GM19468 (cell line): Measurements from ENCODE around the gene SERBP1.
"Not testable (repeated sequence)": the region's sequence is repeated elsewhere in the genome, so short reads cannot be mapped to it uniquely, and the experiment has no call there.

Experiments used
- ATAC-seq: cut with Tn5 transposase; IDR thresholded peaks from one replicate; pipeline ENCODE4 v1.9.1; 2021; ENCODE audit warnings: mild to moderate bottlenecking, moderate library complexity, moderate number of reproducible peaks; ENCODE audit not compliant: unreplicated experiment; ENCODE audit errors: extremely low read depth

Gene SERBP1

DNA sequence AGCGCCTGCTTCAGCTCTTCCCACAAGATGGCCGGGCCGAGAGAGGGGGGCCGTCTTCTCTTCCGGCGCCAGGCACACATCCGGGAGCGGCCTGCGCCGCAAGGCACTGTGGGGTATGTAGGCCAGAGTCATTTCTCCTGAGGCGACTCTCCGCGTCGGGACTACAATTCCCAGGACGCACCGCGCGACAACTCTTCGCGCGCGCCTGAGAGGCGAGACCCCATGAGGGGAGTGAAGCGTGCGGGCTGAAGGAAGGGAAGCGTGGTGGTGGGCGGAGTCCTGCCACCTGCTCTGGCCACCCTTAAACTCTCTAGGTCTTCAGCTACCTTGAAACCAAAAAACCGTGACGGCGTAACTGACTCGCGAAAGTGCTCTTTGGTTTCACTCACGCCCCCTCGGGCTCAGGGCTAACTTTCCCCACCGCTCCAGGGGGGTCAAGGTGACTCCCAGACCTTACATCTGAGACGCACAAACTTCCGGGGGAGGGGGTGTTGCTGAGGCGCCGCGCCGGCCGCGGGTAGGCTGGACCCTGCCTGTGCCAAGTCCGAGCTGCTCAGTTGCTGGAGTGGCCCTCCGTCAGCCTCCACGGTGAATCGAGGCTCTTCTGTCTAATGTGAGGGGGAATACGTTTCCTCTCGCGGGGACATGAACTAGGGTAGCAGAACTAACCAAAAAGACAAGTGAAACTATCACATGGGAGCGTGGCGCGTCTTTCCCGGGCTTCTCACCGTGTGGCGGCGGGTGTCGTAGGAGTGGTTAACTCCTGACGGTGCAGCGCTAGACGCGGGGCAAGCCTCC is at the start of gene SERBP1:
TSS of gene SERBP1 (minus strand) at position 45 of the 798 bp plus-strand sequence. CDS start 102 bp downstream, outside the sequence.
- peak; percentile 94 for ATAC-seq

DNA sequence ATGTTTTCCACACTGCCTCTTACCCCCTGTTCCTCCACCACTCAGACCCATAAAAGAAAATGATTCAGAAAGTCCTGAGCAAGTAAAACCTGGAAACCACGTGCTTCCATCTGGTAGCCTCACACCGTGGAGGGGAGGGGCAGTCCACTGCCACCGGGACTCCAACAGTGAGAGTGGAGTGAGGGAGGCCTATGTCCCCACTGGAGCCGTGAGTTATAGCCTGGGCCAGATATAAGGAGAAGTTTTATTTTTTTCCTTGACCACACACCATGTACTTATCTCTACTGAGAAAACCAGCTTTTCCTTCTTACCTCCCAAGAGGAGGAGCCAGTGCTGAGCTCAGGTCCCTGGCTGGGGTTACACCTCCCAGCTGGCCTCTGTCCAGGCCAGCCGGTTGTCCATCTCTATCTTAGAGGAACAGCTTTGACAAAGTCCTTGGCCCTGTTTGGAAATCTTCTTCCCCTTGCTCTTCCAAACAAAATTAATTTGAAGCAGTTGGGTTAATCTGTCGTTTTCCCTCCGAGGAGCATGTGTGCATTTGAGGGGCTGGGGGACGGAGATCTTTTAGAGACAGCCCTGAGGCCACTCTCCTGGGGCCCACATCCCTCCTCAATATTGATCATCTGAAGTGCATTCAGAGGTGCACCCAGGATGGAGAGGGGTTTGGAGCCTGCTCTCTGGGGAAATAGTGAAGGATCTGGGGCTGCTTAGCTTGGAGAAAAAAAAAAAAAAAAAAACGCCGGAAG is 49.1 kb upstream of the SERBP1 start:
- no peak for ATAC-seq

DNA sequence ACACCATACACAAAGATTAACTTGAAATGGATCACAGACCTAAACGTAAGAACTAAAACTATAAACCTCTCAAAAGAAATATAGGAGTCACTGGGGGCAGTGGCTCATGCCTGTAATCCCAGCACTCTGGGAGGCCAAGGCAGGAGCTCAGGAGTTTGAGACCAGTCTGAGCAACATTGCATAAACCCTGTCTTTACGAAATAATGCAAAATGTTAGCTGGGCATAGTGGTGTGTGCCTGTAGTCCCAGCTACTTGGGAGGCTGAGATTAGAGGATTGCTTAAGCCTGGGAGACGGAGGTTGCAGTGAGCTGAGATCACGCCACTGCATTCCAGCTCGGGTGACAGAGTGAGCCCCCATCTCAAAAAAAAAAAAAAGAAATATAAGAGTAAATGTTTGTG is 46.7 kb upstream of the SERBP1 start:
- no peak for ATAC-seq

DNA sequence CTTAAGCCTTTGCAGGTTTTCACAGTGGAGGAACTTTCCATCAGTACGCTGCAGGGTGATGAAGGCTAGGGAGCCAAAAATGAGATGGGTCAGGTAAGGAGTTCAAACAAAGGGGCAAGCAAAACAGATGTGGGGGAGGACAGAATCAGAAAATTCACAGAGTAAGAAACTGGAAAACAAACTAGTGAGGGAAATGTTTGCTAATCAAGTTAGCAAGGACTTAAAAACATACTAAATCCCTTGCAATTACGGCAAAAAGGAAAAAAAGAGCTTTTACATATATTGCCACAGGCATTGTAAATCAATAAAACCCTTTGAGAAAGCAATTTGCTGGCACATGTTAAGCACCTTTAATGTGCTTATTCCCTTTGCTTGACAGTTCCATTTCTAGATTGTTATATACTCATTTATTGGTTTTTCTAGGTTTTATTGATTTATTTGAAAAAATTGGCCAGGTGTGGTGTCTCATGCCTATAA is 45.8 kb upstream of the SERBP1 start:
- no peak for ATAC-seq

DNA sequence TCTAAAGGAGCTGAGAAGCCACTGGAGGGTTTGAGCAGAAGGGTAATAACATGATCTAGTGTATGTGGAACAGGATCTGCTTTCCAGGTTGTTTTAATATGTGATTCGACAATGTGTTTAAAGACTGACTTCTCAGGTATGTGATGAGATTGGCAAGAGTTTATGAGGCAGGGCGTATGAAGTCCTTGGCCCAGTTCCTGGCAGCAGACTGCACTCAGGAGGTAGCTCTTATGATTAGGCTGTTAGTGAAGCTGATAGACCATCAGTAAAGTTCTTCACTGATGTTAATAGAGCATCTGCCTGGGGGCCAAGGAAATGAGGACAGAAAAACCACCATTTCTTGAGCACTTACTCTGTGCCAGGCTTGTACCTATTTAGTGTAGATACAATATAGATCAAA is 41.9 kb upstream of the SERBP1 start:
- ATAC-seq, result no peak

DNA sequence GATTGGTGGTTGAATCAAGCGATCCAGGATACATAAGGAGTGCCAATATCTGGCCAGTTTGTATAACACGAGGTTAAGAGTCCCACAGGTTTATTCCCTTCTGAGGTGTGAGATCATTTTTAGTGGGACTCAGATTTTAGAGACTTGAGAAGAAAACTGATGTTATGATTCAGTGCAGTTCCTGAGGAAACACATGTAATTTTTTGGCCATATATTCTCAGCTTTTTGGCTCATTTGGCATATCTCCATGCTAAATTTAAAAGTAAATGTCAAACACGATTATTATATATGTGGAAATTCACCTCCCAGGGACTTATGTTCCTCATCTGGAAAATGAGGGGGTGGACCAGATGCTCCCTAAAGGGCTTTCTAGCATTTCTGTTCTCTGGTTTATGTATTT is 39.2 kb upstream of the SERBP1 start:
- ATAC-seq, result no peak

DNA sequence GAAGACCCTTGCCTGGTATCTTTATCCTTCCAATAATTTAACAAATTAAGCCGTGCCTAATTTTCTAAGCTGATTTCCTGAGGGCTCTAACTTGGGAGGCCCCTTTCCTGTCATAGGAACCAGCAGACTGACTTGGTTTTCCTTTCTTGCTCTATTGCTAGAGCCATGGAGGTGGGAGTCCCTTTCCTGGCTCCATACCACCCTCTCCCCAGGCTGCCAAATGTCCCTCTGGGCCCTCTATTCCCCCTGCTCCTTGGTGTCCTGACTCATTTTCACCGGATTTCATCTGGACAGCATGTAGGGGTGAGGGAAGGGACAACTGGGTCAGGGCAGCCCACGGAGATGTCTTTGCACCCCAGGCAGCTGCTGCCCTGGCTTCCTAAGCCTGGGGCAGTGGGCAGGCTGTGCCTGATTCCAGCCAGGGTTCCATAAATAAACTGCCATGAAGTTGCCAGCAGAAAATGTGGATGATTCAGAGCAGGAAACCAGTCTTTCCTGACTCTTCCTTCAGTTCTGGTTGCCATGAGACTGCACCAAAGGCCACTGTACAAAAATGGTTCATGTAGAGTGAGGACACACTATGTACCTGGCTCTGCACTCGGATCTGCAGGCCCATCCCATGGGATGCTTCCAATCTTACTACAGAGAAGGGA is 38.0 kb upstream of the SERBP1 start:
- ATAC-seq, result no peak

DNA sequence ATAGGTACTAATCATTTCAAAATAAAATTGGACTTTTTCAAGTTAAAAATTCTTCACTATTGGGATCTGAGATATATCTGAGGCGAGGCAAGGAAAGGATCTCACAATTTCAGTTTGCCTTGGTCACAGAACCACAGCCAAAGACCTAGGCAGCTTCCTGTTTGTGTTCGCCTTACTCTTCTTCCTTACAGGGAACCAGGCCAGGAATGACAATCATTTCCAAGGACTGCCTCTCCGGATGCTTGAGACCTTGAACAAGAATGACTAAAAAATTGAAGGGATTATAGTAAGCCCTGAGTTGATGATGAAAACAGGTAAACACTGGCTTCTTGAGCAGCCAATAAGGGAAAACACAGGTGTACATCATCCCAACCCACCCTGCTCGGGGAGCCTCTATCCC is 35.2 kb upstream of the SERBP1 start:
- ATAC-seq, result no peak

DNA sequence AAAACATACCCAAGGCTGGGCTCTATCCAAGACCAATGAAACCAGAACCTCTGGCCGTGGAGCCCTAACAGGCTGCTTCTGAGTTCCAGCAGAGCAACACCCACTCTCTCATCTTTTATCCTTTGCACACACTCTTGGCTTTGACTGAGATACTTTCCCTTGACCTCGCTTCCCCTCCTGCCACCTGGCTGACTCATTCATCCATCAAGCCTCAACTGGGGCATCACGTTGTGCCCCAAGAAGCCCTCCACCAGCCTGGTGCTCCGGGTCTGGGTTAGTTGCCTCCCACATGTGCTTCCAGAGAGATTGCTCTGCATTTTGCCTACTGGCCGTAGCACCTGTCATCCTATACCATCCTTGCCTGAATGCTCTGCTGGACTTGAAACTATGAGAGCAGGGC is 34.5 kb upstream of the SERBP1 start:
- ATAC-seq, result no peak

DNA sequence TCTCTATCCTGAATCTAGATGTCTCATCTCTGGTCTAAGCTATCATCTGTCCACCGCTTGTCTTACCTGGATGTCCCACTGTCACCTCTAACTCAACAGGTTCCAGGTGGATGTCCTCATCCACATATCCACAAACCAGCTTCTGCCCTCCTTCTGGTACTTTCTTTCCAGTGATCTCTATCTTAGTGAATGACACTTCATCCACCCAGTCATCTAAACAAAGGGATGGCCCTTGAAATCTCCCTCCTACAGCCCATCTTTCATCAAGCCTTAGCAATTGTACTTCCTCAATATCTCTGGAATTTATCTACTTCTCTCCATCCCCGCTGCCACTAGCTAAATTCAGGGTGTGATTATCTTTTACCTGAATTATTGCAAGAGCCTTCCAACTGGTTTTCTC is 33.9 kb upstream of the SERBP1 start:
- ATAC-seq, result no peak

DNA sequence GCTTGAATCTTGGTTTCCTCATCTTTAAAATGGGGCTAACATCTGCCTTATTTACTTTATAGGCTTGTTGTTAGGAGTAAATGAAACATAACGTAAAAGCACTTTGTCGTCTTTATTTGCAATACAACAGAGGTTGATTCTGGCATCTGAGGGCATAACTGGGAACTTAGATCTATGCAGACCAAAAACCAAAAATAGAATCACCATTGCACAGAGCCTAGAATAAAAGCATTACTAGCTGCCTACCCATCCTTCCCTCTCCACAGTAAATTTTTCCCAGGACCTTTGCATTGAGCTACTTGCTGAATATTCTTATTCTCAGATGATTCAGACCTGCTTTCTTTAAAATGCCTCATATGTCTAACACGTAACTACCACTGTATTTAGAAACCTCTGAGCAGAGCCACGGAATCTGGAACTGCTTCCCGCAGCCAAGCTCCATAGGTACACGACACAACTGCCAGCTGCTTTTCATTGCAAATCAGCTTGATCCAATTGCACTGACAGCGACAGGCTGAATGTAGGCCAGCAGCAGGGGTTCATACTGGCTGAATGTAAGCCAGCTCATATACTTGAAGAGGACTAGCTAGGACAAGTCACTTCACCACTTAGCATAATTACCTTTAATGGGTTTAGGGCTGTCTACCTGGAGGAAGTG is 33.2 kb upstream of the SERBP1 start:
- ATAC-seq, result no peak

DNA sequence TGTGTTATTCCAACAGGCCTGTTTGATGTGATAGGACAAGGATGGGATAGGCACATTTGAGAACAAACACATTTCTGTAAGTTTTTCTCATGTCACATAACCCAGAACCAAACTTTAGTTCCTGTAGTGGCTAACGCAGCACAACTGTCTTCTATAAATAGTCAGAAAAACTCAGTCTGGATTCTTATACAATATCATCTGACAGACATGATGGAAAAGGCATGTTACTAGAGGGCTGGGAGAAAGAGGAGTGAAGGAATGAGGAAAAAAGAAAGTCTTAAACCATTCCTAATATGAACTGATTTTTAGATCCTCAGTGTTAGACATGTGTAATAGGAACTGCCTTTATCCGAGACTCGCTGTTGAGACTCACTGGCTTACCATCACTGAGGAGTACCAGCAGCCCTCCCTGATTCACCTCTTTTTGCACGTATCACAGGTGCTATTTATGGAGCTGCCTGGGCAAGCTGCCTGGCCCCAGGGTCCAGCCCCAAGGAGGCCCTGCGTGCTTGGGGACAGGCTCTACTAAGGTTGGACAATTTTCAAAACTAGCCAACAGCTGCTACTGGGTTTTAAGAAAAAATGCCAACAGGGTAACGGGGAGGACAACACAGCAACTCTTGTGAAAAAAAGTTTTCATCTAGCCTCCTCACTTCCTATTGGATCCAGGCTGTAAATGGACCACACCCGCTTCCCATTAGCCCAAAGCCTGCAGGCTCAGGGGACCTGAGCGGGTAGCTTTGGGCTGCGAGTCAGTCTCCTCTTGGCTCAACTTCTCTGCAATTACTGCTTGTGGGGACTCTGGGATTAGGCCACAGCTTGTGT is 30.7 kb upstream of the SERBP1 start:
- ATAC-seq, result no peak

DNA sequence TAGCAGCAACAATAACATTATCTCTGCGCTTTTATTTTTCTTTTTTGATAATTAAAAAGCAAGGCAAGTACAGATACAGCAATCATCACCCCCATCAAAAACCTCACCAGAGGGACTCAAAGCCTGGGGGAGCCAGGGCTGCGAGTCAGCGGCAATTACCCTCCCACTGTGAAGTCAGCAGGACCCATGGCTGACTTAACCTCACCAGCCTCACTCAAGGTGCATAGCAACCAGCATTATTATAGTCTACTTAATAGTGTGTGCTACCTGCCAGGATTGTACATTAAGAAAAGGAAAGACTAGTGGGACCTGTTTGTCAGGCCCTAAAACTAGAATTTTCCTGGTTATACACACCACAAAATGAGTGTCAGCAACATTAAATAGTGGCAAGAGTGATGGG is 28.9 kb upstream of the SERBP1 start:
- no peak for ATAC-seq

DNA sequence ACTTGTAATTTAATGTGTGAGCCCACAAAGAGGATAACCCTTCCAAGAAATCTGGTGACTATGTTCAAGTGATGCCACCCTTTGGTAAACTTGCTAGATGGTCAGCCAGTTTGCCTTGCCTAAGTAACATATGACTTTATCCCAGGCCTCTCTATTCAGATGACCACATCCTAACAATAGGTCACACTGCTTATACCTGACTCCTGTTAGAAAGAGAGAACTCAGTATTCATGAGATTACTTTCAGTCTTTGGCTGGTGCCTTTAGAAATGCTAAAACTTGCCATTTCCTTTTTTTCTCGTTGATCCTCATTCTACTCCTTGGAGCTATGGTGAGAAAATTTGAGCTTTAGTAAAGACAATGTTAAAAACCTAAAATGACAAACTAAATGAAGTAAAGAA is 28.5 kb upstream of the SERBP1 start:
- no peak for ATAC-seq

DNA sequence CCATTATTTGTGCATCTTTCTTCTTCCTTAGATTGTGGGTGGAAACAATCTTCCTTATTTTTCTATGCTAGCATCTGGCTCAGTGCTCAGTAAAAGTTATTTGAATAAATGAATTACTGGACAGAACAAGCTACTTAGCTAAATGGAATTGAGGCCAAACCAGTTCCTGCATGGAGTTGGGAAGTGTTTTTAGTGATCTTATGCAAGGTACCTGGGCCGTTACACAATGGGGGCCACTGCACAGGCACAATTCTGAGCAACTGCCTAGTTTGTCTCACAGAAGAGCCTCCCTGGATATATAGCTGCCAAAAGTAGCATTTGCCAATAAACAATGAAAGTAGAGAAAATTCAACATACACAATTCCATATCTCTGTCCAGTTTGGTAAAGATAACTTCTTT is 27.0 kb upstream of the SERBP1 start:
- ATAC-seq, result no peak

DNA sequence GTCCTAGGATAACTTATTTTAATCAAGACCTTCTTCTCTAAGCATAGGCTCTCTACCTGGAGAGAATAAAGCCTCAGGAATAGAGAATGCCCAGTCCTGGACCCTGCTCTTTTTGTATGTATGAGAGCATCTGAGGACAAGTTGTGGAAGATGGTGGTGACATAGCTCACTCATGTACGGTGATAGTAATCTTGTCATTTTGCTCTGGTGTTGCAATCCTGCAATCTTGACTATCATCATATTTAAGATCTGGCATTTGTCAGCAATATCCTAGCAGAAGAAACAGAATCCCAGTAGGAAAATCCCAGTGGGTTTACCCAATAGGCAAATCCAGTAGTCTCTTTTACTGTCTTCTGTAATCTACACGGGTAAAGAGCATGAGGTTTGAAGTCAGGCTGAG is 21.6 kb upstream of the SERBP1 start:
- no peak for ATAC-seq

DNA sequence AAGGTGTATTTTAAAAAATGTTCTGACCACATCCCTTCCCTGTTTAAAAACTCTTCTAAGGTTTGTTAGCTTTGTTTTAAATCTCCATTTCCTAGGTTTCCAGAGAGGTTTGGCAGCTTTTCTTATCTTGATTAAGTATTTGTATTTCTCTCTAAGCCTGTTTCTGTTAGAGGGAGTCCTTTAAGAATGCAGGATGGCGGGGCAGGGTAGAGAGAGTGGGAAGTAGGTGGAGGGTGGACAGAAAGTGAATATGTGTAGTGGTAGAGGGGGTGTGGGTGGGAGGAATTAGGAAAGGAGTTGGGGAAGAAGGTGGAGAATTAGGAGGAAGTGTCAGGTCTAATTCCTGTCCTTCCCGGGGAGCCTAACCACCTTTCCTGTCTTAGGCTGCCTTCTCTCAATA is 21.2 kb upstream of the SERBP1 start:
- no peak for ATAC-seq

DNA sequence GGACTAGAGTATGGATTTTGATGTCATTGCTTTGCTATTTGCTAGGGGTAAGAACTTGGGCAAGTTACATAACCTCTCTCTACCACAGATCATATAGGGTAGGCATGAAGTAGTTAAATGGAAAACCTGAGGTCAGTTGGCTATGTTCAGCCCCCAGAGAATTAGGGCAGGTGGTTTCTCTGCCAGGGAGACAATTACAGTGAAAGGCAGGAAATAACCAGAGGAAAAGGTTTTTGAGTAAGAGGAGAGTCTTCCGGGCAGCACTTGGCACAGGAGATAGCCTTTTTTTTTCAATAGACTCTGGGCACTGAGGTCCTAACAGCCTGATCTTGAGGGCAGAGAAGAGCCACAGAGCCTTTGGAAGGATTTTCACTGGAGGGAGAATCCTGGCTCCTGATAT is 16.7 kb upstream of the SERBP1 start:
- ATAC-seq, result no peak

DNA sequence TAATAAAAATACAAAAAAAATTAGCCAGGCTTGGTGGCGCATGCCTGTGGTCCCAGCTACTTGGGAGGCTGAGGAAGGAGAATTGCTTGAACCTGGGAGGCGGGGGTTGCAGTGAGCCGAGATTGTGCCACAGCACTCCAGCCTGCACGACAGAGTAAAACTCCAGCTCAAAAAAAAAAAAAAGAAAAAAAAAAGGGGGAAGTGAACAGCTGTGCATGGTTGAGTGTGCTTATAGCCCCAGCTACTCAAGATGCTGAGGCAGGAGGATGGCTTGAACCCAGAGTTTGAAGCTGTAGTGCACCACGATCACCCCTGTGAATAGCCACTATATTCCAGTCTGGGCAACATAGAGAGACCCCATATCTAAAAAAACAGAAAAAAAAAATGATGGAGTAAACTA is 15.8 kb upstream of the SERBP1 start:
- ATAC-seq, result not testable (repeated sequence)
